ENCODE measurements around the gene AGGF1.
A peak's percentile ranks its signal among the peaks of the same experiment; 100 is the strongest.
"Not testable (repeated sequence)": the region's sequence is repeated elsewhere in the genome, so short reads cannot be mapped to it uniquely, and the experiment has no call there.

The AGGF1 gene

DNA sequence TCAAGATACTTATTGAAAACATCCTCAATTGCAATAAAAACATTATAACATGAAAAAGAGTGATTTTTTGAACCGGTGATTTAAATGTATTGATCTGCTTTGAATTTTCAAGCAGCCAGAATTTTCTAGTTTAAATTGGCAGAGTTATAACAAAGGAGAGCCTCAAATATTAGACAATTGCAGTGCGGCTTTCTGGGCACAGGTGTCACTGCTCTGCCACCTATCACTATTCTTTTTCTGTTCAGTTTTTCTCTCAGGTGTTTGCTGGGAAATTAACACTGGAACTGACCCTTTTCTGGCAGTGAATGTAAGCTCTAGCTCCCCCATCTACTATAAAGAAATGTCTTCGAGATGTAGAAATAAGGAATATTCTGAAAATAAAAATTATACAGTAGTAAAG is 33.8 kb downstream of the AGGF1 start:
- Mint-ChIP-seq H3K4me3 (no peak overlapping the region), H3K4me1 (ENCODE audit: low read depth) (no peaks in the 10 kb centered on the region), H3K27ac (no peak overlapping the region), H3K9me3 (ENCODE audit: low read depth) (no peaks in the 10 kb centered on the region), H3K27me3 (no peaks in the 10 kb centered on the region), H3K36me3 (peaks cover 27% of the 10 kb centered on the region)

- H3K27ac Mint-ChIP-seq: no peak overlapping the region
- H3K36me3 Mint-ChIP-seq: peaks cover 27% of the 10 kb centered on the region
- H3K9me3 Mint-ChIP-seq (ENCODE audit: low read depth): no peaks in the 10 kb centered on the region
- H3K4me1 Mint-ChIP-seq (ENCODE audit: low read depth): no peaks in the 10 kb centered on the region
- H3K27me3 Mint-ChIP-seq: no peaks in the 10 kb centered on the region
- no peak overlapping the region for H3K4me3 Mint-ChIP-seq
These were observed 35.1 kb downstream of the AGGF1 start for GRCh38 chr5:77065256-77065655.

DNA sequence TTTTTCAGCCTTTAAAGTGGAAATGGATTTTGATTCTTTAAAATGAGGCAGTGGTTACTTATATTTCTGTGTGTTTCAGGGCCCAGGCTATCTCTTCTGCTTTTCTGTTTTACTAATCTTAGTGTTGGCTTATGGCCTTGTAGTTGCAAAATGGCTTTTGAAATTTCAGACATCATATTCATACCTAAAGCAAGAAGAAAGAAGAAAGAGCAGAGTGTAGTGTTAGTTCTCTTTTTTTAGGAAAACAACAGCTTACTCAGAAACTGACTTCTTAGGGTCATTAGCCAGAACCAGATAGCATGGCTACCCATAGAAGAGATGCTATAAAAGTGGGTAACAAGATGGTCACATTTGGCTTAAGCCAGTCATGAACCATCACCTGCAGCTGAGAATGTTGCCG is 36.0 kb downstream of the AGGF1 start:
- Mint-ChIP-seq H3K36me3 (peaks cover 29% of the 10 kb centered on the region), H3K4me1 (ENCODE audit: low read depth) (no peaks in the 10 kb centered on the region), H3K27ac (no peak overlapping the region), H3K27me3 (no peaks in the 10 kb centered on the region), H3K4me3 (no peak overlapping the region), H3K9me3 (ENCODE audit: low read depth) (no peaks in the 10 kb centered on the region)

DNA sequence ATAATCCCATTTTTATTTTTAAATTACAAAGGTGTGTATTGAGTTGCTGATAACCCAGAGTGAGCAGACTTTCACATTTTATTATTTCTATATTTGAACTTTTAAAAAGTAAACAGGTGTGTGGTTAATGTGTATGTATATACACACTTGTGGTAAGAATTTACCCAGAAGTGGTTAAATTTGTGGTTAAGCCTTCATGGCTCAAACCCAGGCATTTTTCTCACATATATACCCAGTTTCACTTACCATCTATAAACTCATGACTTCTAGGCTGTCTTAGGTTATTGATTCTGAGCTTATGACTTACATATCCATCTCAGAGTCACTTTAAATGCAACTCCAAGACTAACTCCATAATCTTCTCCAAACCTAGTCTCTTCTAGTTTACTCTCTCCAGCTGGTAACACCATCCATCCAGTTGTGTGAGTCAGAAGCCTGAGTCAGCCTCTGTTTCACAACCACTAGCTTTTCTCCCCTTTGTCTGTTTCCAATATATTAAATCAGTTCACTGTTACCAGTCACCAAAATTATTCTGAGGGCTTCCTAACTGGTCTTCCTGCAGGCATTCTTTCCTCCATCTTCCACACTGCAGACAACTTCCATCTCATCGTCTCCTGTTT is 36.7 kb downstream of the AGGF1 start:
- Mint-ChIP-seq H3K4me1 (ENCODE audit: low read depth) (no peaks in the 10 kb centered on the region), H3K27me3 (no peaks in the 10 kb centered on the region), H3K36me3 (peaks cover 25% of the 10 kb centered on the region), H3K9me3 (ENCODE audit: low read depth) (no peaks in the 10 kb centered on the region), H3K4me3 (no peak overlapping the region), H3K27ac (no peak overlapping the region)

DNA sequence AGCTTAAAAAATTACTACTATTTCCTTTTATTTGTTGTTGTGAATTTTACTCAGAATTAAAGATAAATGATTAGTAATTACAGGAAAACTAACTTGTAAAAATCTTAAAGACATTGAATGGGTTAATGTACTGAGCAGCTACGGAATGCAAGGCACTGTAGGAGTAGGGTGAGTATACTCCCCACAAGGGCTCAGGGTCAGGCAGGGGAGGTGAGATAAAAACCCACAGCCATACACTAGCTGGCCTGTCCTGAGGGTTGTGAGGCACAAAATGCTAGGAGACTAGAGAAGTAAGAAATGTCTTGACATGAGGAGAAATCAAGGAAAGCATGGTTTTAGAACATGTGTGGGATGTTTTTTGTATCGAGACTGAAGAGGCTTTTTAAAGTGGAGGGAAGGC is 43.5 kb downstream of the AGGF1 start:
- peaks cover 10% of the 10 kb centered on the region for H3K36me3 Mint-ChIP-seq
- H3K9me3 Mint-ChIP-seq (ENCODE audit: low read depth): no peaks in the 10 kb centered on the region
- no peaks in the 10 kb centered on the region for H3K27me3 Mint-ChIP-seq
- H3K4me3 Mint-ChIP-seq: no peak overlapping the region
- no peak overlapping the region for H3K27ac Mint-ChIP-seq
- peaks cover 10% of the 10 kb centered on the region for H3K4me1 Mint-ChIP-seq (ENCODE audit: low read depth)

DNA sequence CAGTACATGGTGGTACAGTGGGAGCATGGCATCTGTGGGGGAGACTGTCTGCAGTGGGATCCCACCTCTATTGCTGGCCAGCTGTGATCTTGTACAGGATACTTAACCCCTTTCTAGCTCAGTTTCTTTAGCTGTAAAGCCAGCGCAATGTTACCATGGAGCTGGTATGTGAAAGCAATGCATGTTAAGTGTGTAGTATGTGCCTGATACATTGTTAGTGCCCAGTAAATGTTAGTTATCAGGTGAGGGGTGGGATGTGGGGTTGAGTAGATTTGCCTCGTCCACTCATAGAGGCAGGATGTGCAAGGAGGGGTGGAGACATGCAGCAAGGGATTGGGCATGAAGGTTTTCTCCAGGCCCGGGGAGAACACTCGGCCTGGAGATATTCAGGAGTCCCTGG is 44.5 kb downstream of the AGGF1 start:
- Mint-ChIP-seq H3K9me3 (ENCODE audit: low read depth) (no peaks in the 10 kb centered on the region), H3K36me3 (peaks cover 5% of the 10 kb centered on the region), H3K4me3 (no peak overlapping the region), H3K27ac (no peak overlapping the region), H3K4me1 (ENCODE audit: low read depth) (peaks cover 10% of the 10 kb centered on the region), H3K27me3 (no peaks in the 10 kb centered on the region)

- H3K36me3 Mint-ChIP-seq: peaks cover 5% of the 10 kb centered on the region
- peaks cover 10% of the 10 kb centered on the region for H3K4me1 Mint-ChIP-seq (ENCODE audit: low read depth)
- H3K9me3 Mint-ChIP-seq (ENCODE audit: low read depth): no peaks in the 10 kb centered on the region
- no peak overlapping the region for H3K27ac Mint-ChIP-seq
- H3K27me3 Mint-ChIP-seq: no peaks in the 10 kb centered on the region
- peak overlapping the region; percentile 78 for H3K4me3 Mint-ChIP-seq
These were observed 47.0 kb downstream of the AGGF1 start for GRCh38 chr5:77076961-77077828.

- no peaks in the 10 kb centered on the region for H3K27me3 Mint-ChIP-seq
- H3K36me3 Mint-ChIP-seq: peaks cover 8% of the 10 kb centered on the region
- peak overlapping the region; percentile 78 for H3K4me3 Mint-ChIP-seq
- peaks cover 10% of the 10 kb centered on the region for H3K4me1 Mint-ChIP-seq (ENCODE audit: low read depth)
- H3K9me3 Mint-ChIP-seq (ENCODE audit: low read depth): no peaks in the 10 kb centered on the region
- peak overlapping the region; percentile 8 for H3K27ac Mint-ChIP-seq
These were observed 47.6 kb downstream of the AGGF1 start for GRCh38 chr5:77077829-77078176.

DNA sequence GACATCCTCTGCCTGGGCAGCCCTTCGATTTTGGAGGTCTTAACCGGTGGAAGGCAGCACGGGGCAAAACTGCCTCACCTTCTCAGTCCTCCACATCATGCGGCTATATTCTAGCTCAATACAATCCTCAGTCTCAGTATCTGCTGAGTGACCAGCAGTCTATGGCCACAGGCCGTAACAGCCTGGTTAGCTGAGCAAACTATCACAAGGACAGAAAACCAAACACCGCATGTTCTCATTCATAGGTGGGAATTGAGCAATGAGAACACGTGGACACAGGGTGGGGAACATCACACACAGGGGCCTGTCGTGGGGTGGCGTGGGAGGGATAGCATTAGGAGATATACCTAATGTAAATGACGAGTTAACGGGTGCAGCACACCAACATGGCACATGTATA is 50.3 kb downstream of the AGGF1 start:
- H3K9me3 Mint-ChIP-seq (ENCODE audit: low read depth); H3K4me3 Mint-ChIP-seq; H3K27ac Mint-ChIP-seq; H3K27me3 Mint-ChIP-seq: not testable (repeated sequence)
- Mint-ChIP-seq H3K4me1 (ENCODE audit: low read depth) (peaks cover 17% of the 10 kb centered on the region), H3K36me3 (peaks cover 11% of the 10 kb centered on the region)

- Mint-ChIP-seq H3K4me3 (no peak overlapping the region), H3K27me3 (no peaks in the 10 kb centered on the region), H3K36me3 (peaks cover 11% of the 10 kb centered on the region), H3K4me1 (ENCODE audit: low read depth) (peaks cover 19% of the 10 kb centered on the region), H3K27ac (no peak overlapping the region), H3K9me3 (ENCODE audit: low read depth) (no peaks in the 10 kb centered on the region)
These were observed 50.7 kb downstream of the AGGF1 start for GRCh38 chr5:77080905-77081304.

- H3K36me3 Mint-ChIP-seq: peaks cover 11% of the 10 kb centered on the region
- no peak overlapping the region for H3K27ac Mint-ChIP-seq
- H3K27me3 Mint-ChIP-seq: no peaks in the 10 kb centered on the region
- no peak overlapping the region for H3K4me3 Mint-ChIP-seq
- H3K9me3 Mint-ChIP-seq (ENCODE audit: low read depth): no peaks in the 10 kb centered on the region
- H3K4me1 Mint-ChIP-seq (ENCODE audit: low read depth): peaks cover 17% of the 10 kb centered on the region
These were observed 52.1 kb downstream of the AGGF1 start for GRCh38 chr5:77082280-77082679.

DNA sequence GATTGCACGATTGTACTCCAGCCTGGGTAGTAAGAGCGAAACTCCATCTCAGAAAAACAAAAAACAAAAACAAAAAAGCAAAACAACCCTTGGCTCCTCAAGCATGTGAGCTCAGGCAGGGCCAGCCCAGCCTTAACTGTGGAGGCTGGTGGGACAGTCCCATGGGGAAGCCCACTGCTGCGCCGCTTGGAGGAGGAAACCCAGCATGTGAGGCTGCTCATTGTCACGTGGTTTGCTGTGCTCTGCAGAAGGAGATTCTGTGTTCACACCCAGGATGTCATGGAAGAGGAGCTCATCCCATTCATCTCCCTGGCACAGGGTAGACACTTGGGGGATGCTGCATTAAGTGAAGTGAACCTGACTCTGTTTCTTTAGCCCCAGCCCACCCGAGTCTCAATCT is 52.9 kb downstream of the AGGF1 start:
- no peaks in the 10 kb centered on the region for H3K9me3 Mint-ChIP-seq (ENCODE audit: low read depth)
- no peak overlapping the region for H3K4me3 Mint-ChIP-seq
- peaks cover 23% of the 10 kb centered on the region for H3K4me1 Mint-ChIP-seq (ENCODE audit: low read depth)
- peaks cover 11% of the 10 kb centered on the region for H3K36me3 Mint-ChIP-seq
- H3K27ac Mint-ChIP-seq: no peak overlapping the region
- no peaks in the 10 kb centered on the region for H3K27me3 Mint-ChIP-seq

DNA sequence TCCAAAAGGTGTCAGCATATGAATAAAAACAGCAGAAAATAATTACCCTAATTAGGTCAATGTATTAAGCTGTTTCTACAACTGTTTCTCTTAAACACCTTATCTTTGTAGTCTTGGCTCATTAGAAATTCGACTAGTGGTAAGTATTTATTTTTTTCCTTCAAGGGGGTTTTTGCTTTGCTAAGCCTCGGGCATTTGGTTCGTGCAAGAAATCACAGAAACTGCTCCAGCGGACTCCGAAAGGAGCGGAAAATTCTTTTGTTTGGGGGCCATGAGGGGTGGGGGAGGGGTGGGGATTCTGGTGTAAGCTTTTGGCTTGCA is 56.1 kb downstream of the AGGF1 start:
- peaks cover 25% of the 10 kb centered on the region for H3K4me1 Mint-ChIP-seq (ENCODE audit: low read depth)
- peak overlapping the region; percentile 95 for H3K4me3 Mint-ChIP-seq
- H3K9me3 Mint-ChIP-seq (ENCODE audit: low read depth): no peaks in the 10 kb centered on the region
- H3K27me3 Mint-ChIP-seq: no peaks in the 10 kb centered on the region
- peaks cover 7% of the 10 kb centered on the region for H3K36me3 Mint-ChIP-seq
- peak overlapping the region; percentile 94 for H3K27ac Mint-ChIP-seq

DNA sequence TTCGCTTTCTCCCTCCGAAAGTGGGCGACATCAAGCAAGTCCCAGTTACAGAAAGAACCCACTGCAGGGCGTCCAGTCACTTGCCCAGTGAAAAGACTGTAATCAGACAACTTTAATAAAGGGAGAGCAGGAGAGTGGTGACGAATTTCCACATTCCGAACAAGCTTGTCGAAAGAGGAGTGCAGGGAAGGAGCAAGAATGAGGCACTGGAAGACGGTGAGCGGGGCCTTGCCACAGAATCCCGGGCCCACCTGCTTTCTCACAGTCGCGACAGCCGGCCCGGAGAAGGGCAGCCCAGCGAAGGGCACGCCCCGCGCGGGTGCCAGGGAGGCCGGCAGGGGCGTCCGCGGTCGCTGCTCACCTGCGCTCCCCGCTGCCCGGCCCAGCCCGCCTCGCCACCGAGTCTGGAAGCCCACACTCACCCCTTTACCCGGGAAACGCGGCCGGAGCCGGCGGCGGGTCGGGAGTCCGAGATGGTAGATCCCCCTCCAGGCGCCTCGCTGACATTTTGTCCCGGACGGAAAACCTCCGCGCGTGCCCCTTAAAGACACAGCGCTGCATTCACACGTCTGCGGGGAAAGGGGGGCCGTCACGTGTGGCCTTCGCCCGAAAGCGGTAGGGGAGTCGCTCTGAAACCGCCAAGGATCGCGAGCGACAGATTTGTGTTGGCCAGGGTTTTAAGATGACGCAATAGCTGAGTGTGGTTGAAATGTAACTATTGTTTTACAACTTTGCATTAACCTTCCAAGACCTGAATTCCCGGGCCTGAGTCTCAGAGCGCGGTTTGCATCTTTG is 56.7 kb downstream of the AGGF1 start, which contains the start of gene ZBED3:
TSS of gene ZBED3 (minus strand) at position 597 of the 795 bp plus-strand sequence. CDS start 9,407 bp downstream, outside the sequence.
- H3K36me3 Mint-ChIP-seq: peaks cover 7% of the 10 kb centered on the region

More for the DNA sequence above, 56.7 kb downstream of the AGGF1 start, which contains the start of gene ZBED3:
- H3K9me3 Mint-ChIP-seq (ENCODE audit: low read depth): no peaks in the 10 kb centered on the region
- H3K27ac Mint-ChIP-seq: peak within 1 kb of the TSS; percentile 94
- peaks cover 25% of the 10 kb centered on the region for H3K4me1 Mint-ChIP-seq (ENCODE audit: low read depth)
- peak within 1 kb of the TSS; percentile 95 for H3K4me3 Mint-ChIP-seq
- no peaks in the 10 kb centered on the region for H3K27me3 Mint-ChIP-seq
